CD4-positive, alpha-beta T cell treated with Interleukin-21 for 1 hour (primary cell): Measurements from ENCODE around the gene TMEM258.

Source experiments
- DNase-seq: peaks from one replicate; pipeline ENCODE4 v3.0.0-alpha.2; 2020

TMEM258 gene

DNA sequence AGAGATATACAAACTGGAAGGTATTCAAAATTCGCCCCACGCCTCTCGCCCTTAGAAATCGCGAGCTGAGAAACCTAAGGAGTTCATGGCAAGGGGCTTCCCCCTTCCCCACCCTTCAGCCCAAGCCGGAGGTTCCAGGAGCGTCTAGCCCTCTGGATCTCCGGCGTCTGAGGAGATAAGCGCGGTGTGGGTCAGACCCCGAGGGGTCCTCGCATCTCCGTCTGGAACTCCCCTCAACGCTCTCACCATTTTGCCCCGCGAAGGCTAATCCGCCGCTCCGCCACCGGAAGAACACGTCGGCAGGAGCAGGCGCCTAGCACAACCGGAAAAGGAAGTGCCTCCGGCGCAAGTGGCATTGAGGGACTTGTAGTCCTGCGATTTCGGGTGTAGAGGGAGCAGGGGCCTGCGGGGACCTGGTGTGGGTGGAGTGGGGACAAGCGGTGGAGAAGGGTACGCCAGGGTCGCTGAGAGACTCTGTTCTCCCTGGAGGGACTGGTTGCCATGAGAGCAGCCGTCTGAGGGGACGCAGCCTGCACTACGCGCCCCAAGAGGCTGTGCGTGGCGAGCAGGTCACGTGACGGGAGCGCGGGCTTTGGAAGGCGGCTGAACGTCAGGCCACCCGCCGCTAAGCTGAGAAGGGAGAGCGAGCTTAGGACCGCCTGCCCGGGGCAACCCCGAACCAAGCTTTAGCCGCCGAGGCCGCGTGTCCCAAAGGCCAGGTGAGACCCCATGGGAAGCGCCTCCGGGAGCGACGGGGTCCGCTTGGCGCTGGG is at the start of gene TMEM258, which contains the start of gene FEN1:
TSS of gene TMEM258 (minus strand) at position 290 of the 773 bp plus-strand sequence. CDS start at position 249, 41 bp downstream.
TSS of gene FEN1 (plus strand) at position 602 of the 773 bp plus-strand sequence. CDS start 2,451 bp downstream, outside the sequence.
- peak; percentile 90 for DNase-seq

DNA sequence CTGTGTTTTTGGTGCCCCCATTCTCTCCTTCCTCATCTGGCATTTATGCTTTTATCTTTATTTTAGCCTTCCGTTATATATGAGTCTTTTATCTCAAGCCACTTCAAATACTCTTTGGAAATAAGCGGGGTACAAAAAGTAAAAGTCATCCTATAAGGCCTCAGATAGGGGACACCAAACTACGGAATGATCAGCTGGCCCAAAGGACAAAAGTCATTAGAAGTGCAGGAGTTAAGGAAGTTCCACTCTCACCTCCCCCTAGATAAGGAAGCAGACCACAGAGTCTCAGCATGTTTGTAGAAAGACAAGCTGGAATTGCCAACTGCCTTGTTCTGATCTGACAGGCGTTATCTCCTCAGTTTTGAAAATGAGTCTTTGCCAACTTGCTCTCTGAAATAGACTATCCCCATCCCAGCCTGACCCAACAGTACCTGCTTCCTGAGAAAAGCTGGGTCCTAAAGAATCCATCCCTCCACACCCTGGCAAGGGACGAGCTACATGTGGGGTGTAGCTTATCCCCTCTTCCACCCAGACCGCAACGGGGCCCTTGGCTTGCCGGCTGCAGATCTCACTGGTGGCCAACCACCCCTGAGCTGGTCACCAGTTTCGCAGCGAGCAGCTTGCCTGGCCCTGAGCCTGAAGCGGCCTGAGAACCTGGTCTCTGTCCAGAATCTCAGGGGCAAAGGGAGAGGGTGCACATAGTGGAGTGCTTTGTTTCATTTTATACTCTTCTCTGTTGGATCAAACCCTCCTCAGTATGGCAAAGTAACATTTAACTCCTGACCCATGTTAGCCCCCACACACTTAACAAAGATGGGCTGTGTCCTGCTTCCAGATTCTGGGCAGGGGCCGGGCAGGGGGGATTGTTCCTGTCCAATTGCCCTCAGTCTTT is 49.5 kb upstream of the TMEM258 start:
- DNase-seq: no peak

DNA sequence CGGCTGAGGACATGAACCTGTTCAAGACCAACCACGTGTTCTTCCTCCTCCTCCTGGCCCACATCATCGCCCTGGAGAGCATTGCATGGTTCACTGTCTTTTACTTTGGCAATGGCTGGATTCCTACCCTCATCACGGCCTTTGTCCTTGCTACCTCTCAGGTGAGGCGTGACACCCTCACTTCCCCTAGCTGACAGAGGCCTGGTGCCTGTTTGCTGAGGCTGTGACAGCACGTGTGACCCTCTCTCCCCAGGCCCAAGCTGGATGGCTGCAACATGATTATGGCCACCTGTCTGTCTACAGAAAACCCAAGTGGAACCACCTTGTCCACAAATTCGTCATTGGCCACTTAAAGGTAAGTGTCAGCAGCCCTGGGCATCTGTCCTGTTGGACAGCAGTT is 48.0 kb upstream of the TMEM258 start:
- no peak for DNase-seq

DNA sequence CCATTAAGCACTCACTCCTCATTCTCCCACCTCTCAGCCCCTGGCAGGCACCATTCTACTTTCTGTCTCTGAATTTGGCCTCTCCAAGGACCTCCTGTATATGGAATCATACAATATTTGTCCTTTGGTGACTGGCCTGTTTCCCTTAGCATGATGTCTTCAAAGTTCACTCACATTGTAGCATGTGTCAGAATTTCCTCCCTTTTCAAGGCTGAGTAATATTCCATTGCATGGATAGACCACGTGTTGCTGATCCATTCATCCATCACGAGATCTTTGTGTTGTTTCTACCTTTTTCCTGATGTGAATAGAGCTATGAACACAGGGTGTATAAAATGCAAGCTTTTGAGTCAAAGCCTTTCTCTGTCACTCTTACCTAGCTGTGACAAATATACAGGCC is 47.3 kb upstream of the TMEM258 start:
- DNase-seq: no peak

DNA sequence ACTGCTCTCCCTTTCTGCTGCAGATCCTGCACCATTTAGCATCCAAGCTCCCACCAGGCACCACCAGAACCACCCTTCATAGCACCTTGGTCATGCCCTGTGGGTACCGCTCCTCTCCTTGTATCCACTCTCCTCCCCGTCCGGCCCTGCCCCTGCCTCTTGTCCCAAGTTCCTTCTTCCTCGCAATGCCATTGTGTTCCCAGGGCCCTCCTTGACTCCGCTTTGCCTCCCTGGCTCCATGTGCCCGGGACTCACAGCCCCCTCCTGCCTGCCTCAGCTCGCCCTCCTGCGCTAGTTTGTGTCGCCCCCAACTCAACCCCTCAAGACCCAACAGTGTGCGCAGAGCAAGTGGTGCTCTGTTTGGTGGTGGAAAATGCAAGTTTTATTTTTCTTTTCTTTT is 46.5 kb upstream of the TMEM258 start:
- DNase-seq: no peak

DNA sequence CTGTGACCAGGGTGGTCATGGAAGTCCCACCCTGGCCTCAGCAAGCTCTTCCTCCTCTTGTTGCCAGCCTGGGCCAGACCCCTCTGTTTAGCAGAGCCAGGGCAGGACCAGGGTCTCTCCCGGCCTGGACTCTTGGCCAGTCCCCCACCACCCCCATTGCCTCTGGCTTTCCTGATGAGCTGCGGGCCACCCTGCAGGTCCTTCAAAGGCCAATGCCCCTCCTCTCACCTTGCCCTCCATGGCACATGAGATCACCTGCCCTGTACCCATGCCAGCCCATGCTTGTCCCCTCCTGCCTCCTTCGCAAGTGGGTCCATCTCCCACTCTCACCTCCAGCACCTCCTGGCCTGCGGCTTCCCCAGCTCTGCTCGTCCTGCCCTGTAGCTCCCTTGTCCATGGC is 46.1 kb upstream of the TMEM258 start:
- DNase-seq: no peak

DNA sequence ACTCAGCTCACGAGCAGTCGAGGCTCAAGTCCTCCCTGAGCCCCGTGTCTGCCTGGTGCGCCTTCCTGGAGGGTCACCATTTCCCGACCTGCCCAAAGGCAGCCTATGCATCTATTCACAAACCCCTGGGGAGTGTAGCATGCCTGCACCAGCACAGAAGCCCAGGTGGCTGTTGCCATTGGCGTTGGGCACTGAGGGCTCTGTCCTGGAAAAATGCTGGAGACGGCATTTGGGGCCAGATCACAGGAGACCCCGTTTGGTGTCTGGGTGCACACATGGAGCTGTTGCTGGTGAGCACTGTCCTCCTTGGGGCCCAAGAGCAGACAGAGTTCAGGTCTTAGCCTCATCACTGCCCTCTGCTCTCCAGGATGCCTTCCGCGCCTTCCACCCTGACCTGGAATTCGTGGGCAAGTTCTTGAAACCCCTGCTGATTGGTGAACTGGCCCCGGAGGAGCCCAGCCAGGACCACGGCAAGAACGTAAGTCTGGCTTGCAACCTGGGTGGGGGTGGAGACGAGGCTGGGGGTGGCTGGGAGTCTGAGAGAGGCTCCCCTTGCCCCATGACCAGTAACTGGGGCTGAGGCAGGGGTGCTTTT is 45.1 kb upstream of the TMEM258 start:
- DNase-seq: no peak

DNA sequence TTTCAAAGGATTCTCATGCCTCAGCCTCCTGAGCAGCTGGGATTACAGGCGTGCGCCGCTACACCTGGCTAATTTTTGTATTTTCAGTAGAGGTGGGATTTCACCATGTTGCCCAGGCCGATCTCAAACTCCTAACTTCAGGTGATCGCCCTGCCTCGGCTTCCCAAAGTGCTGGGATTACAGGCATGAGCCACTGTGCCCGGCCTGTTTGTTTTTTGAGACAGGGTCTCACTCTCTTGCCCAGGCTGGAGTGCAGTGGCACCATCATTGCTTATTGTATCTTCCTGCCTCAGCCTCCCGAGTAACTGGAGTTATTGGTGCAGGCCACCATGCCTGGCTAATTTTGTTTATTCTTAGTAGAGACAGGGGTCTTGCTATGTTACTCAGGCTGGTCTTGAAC is 43.8 kb upstream of the TMEM258 start:
- DNase-seq: no peak

DNA sequence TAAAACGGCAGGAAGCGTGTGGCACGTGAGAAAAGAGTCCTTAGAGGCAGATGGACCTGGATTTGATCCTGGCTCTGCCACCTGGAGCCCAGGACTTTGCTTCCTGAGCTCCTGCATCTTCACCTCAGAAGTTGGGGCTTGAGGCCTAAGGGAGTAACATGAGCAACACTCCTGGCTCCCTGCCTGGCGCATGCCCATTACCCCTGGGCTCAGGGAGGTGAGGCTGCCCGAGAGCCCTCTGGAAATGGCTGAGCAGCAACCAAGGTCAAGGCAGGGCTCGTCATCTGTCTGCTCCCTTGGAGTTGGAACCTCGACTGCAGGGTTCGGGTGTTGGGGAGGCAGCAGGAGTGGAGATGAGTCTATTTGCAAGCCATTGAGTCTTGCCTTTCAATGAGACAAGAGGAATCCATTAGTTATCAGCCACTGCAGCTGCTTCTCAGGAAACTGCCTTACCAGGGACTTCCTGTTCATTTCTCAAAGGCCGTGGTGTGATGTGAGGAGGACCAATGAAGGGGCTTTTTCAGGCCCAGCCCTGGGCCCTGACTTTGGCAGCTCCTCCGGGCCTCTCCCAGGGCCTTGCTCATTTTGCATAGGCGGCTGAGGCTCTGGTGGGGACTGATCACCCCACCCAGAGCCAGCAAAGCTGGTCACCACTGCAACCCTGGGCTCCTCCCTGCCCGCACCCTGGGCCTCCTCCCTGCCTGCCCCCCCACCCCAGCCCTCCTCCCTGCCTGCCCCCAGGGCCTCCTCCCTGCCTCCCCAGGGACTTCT is 42.1 kb upstream of the TMEM258 start:
- peak; percentile 65 for DNase-seq

DNA sequence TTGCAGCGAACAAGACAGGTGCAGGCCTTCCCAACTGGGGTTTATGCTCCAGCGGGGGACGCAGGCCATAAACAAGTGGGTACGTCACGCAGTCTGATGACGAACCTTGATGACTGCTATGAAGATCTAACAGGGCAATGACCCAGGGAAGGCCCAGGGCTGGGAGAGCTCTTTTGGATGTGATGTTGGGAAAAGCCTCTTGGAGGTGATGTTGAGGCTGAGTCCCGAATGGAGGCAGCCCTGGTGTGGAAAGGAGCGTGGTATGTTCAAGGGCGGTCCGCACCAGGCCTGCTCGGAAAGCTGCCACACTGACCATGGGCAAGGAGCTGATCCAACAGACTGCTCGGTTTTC is 41.5 kb upstream of the TMEM258 start:
- DNase-seq: no peak

DNA sequence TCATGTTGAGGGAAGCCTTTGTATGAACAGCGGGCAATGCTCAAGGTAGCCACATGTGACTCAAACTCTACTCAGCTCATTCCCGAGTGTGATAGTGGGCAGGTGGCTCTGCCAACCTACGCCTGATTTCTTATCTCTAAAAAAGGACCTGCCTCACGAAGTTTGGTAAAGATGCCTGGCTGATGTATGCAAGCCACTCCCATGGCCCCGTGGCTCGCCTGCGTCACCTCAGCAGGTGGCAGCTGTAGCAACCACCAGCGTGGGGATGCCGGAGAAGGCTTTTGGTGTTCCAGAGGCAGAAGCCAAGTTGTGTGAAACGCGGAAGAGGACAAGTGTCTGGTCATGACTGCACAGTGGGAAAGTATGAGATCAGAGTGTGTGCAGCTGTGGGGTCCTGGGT is 41.1 kb upstream of the TMEM258 start:
- DNase-seq: no peak

DNA sequence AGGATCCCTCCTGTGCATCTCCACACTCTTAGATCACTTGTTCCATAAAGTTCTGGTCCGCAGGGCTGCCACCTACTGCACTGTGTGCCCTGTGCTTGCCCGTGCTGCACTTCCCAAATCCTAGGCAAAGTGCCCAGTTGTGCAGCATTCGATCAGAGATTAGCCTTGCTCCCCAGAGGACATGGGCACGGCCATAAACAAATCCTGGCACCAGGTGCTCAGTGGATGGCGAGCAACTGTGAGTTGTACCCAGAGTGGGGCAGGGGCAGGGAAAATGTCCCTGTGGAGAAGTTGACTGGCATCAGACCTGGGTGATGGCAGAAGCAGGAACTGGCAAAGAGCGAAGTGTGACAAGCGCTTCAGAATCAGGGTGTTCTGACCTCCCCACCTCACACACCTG is 40.4 kb upstream of the TMEM258 start:
- DNase-seq: no peak

DNA sequence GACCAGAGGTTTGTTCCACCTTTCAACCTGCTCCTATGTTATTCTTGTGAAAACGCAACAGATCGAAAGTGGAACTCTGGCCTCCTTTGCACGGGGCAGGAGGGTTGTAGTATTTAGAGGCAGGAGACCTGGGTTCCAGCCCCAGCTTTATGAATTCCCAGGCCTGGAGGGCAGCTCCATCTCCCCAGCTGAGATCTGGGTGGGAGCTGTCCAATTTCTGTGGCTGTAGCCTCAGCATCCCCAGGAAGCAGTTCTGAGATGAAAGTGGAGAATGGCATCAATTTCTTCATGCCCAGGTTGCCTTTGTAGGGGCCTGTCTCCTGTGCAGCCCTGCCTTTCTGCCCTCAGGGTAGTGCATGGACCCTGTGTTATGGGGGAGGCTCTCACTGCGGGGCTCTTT is 39.8 kb upstream of the TMEM258 start:
- no peak for DNase-seq

DNA sequence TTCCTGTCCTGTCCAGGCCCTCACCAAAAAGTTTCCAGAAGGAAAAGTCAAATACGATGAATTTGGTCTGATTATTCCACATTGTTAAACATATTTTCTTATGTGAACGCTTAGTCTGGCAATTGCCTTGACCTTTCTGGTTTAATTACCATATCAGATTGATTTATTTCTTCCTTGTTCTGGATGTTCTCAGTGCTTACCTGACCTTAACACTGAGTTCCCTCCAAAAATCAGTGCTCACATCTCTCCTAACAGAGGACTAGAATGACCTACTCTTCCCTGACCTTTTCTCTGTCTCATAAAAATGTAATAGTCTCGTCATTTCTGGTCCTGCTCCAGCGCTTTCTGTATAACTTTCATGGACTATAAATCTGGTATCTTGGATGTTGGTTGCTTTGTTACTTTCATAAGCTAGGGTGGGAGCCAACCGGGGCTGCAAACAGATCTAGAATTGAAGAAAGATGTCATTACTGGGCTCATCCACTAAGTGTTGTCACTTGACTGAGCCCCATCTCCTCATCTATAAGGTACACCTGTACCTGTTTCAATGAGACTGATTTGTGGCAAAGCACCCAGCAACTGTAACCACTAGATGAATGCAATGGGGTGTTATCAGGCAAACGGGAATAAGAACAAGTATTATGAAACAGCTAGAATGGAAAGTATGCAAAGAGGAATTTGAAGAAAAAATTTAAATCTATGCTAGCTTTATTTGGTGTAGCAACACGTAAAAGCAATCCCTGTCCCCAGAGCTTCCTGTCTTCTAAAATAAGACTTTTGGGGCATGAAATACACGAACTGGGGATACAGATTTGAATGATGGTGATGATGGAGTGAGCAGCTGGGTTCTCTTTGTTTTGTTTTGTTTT is 38.1 kb upstream of the TMEM258 start:
- no peak for DNase-seq

DNA sequence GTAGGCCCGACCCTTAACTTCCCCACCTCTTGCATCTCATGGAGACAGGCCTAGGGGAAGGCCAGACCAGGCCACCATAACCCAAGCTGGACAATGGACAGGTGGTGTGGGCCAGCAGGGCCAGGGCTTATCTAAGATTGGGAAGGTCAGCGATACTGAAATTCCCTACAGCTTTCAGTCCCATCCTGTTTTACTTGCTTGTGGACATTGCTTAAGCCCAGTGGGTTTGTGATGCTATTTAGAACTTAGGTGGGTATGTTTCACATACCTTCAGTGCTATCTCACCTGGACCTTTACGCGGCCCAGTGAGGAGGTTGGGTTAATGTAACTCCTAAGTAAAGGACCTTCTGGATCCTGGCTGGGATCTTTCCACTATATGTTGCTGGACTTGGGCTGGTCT is 37.4 kb upstream of the TMEM258 start:
- DNase-seq: no peak

DNA sequence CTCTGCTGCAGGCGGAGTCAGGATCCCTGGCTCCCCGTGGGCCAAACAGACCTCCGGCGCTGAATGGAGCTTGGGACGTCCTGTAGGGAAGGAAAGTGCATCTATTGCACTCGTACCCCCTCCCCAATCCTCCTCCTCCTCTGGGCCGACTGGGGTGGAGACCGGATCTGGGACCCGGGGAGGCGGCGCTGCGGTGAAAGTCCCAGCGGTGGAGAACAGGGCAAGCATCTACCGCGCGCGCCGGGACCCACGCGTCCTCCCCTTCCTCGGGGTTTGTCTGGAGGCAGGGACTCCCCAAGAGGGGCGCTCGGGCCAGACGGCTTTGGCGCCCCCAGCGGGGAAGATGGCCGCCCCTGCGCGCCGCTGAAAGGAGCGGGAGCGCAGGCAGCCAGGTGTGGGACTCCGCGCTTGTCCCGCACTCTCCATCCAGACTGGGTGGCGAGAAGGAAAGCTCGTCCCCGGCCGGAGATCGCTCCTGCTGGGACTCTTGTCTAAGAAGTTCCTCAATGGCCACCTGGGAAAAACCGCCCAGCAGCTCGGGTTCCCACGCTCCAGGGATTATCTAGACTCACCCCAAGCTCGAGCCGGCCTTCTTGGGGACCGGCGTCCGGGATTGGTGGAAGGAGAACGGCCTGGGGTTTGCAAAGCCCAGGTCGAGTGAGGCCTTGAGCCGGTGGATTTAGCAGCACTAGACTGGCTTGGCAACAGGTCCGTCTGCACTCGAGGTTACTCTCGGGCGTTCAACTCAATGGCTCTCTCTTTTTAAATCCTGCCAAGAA is 36.4 kb upstream of the TMEM258 start:
- peak; percentile 23 for DNase-seq

DNA sequence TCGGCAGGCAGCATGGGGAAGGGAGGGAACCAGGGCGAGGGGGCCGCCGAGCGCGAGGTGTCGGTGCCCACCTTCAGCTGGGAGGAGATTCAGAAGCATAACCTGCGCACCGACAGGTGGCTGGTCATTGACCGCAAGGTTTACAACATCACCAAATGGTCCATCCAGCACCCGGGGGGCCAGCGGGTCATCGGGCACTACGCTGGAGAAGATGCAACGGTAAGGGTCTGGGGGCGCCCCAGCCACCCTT is 35.9 kb upstream of the TMEM258 start:
- no peak for DNase-seq

DNA sequence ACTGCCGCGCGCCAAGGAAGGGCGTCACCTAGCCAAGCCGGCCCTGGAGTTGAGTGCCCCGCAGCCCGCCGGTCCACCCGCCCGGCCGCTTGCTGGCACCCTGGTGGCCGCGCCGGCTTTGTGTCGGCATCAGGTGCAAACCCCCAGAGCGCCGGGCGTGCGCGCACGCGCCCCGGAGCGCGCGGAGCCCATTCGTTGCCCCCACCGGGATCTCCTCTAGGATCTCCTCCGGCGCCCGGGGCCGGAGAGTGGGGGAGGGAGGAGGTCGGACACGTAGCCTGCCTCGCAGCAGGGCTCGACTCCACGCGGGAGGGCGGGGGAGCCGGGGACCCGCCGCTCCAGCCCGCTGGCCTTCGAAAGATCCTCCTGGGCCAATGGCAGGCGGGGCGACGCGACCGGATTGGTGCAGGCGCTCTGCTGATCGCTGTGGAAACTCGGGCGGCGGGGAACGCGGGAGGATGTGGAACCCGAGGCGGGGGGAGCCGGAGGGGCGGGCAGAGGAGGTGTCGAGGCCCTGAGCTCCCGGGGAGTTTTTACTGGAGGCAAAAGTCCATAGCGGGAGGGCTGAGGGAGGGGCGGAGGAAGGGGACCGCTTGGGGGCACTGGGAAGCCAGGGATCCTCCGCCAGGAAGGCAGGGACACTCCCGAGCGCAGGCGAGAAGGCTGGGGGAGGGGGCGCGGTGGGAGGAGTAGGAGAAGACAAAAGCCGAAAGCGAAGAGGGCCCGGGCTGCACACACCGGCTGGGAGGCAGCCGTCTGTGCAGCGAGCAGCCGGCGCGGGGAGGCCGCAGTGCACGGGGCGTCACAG is 35.4 kb upstream of the TMEM258 start, which contains the start of gene FADS2:
TSS of gene FADS2 (plus strand) at position 730 of the 808 bp plus-strand sequence. CDS start 91 bp downstream, outside the sequence.
- peak; percentile 69 for DNase-seq

DNA sequence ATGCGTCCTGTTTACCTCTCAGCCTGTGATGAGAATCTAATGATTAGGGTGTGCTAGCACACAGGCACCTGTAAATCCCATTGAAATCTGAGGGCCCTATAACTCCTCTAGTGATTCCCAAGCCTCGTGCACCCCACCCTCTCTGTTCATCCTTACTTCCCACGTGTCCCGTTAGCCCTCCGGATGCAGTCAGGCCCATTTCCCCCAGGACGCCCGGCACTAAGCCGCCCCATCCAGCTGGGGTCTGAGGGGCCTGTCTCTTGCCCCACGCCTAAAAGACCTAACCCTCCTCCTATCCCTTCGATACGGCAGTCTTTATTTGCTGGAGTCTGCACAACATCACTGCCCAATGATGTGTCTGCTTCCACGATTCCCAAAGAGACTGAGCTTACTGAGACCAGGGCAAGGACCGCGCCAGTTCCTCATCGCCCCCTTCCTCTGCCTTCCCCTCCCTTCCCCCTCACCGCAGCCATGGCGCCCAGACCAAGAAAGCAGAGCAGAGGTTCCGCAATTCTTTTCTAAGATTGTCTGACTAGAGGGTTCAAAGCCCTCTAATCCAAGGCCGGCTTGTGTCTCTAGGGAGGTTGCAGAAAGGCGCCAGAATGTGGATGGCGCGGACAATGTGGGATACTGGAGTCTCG is 34.7 kb upstream of the TMEM258 start:
- DNase-seq: peak; percentile 3

DNA sequence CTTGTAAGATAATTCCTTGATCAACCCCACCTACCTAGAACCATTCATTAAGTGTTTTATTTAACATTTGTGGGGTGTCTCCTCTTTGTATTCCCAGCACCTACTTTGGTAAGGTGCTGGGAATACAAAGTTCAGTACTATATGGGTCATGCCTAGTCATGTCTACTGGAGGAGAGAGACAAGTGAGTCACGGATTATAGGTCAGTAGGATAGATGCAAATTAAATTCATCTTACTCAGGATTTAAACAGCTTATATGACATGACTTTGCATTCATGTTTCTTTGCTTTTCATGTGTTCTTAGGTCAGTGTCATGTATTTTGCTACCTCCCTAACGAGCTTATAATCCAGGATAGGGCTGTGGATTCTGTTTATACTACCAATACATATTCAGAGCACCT is 27.8 kb upstream of the TMEM258 start:
- DNase-seq: no peak
